Motor neuron (in vitro differentiated cells): ENCODE measurements around the gene ARHGAP4. TPM values are rescaled to one million over a fixed set of nuclear protein-coding genes. Genes with fewer than 3 reads are reported as not detected.

Experiments used
- ATAC-seq, 8 experiments: fragments of 200-7000 bp; cut with Tn5 transposase; replicated peaks in 6 of 8; 2 replicates each; pipeline ENCODE4 v1.8.0; 2021; ENCODE audit warnings: mild to moderate bottlenecking in 8 of 8, moderate library complexity in 8 of 8
- H3K27ac ChIP-seq, 2 donors: fragments of 250-450 bp; sonication (Bioruptor Pico); 2 replicates each; pipeline ENCODE4 v1.9.0; 2021; ENCODE audit warnings: antibody characterized with exemption in 2 of 2, mild to moderate bottlenecking in 2 of 2, moderate library complexity in 1 of 2
- H3K4me1 ChIP-seq, 2 donors: fragments of 250-450 bp; sonication (Bioruptor Pico); replicated peaks in 1 of 2; 2 replicates each; pipeline ENCODE4 v1.6.1; 2021; ENCODE audit warnings: antibody characterized with exemption in 2 of 2, mild to moderate bottlenecking in 2 of 2, moderate library complexity in 1 of 2
- H3K4me3 ChIP-seq, 5 donors: fragments of 250-450 bp; sonication (Bioruptor Pico); 2 replicates each; pipeline ENCODE4 v1.9.0; 2021; ENCODE audit warnings: antibody characterized with exemption in 5 of 5, mild to moderate bottlenecking in 5 of 5, moderate library complexity in 4 of 5
- whole genome bisulfite sequencing, 10 experiments: fragments of 450-650 bp; shearing (Covaris generic); methylation state at CpG; one replicate each; pipeline ENCODE4 v1.0.0; 2022; 5-methylcytosine and 5-hydroxymethylcytosine counted together
- in situ Hi-C, 9 experiments: fragments of 400-800 bp; cut with MboI; loops; one replicate each; pipeline ENCODE4 v1.15.0; 2021; ENCODE audit warnings: low sequenced_read_pairs in 9 of 9, low pct_unique_long_range_greater_than_20kb in 2 of 9; ENCODE audit not compliant: unreplicated experiment in 9 of 9
- total RNA-seq, 8 experiments: library from RNA; unstranded; fragments of 300-600 nt; gene quantifications; 2 replicates each; pipeline versions ENCODE4 v1.2.3 to v1.2.4, GENCODE V29; 2022

The ARHGAP4 gene
- total RNA-seq, 8 experiments from 2014 or later: 1.6 to 21.7 (median 2.9) TPM; not detected in 1

DNA sequence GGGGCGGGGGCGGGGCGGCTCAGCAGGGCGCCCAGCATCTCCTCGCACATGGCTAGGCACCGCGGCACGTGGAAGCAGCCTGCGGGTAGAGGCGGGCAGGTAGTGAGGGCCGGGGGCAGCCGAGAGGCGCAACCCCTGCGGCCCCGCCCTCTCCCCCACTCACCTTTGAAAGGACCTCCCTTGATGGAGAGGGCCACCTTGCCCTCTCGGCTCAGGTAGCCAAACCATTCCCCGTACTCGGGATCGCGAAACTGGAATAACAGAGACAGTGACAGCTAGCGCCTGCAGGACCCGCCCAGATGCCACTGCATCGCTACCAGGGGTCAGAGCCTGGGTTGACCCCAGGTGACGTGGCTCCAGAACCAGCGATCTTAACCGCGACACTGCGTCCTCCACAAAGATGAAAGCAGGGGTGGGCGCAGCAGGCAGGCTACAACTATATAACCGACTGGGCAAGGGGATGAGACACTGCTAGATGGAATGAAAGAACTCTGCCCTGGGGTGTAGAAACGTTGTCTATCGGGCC lies 9.3 kb upstream of the ARHGAP4 start:
- H3K27ac ChIP-seq: peak overlapping the region in 1 of 2 donors; percentile 53
- peak in 2 of 8 experiments; percentile 2 for ATAC-seq
- WGBS, 10 experiments: 38 to 74% methylated on average over 4 to 9 of the region's 32 CpGs; no CpG with 5 or more reads in 8 of the 10 experiments
- peaks cover 6 to 7% of the 10 kb centered on the region in 2 donors for H3K4me1 ChIP-seq
- peak overlapping the region; percentile 64 to 96 (median 88) for H3K4me3 ChIP-seq
- in situ Hi-C loops: no loop called here

DNA sequence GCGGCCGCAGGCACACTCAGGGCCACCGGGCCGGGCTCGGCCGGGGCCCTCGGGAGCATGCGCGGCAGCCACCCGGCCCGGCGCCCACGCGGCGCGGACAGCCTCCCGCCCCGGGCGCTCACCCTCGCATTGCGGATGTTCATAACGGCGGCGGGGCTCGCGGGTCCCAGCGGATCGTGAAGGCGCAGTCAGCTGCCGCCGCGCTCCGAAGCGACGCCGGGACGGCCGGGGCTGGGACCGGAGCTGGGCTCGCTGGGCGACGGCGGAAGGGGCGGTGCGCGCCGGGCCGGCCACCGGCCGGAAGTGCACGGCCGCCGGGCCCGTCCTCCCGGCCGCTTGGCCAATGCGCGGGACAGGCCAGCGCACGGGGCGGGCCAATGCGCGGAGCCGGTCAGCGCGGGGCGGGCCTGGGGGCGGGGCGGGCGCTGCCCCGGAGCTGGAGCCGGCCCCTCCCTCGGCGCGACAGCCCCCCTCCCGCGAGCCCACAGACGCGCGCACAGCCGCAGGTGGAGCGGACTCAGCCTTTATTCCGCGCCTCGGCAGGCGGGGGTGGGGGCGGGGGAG lies 8.8 kb upstream of the ARHGAP4 start, which contains the start of gene NAA10:
Gene NAA10, minus strand, starts transcription at position 276 of the 564 bp plus-strand sequence. Its CDS starts 133 bp downstream, at position 143.
- peak; percentile 89 to 98 (median 97) for ATAC-seq
- WGBS, 10 experiments: no CpG with 5 or more reads among the region's 87 CpGs
- in situ Hi-C loops: no loop called here
- Histone ChIP-seq H3K27ac (peak within 1 kb of the TSS; percentile 68 to 83), H3K4me1 (peaks cover 6 to 7% of the 10 kb centered on the region in 2 donors), H3K4me3 (peak within 1 kb of the TSS; percentile 64 to 96 (median 88))

GRCh38 chrX:153934148-153934761 lies 8.2 kb upstream of the ARHGAP4 start:
- peak overlapping the region; percentile 64 to 96 (median 88) for H3K4me3 ChIP-seq
- in situ Hi-C loops: no loop called here
- WGBS, 10 experiments: 0 to 40% methylated on average over 2 of the region's 33 CpGs; no CpG with 5 or more reads in 8 of the 10 experiments
- peak; percentile 7 to 34 (median 22) for ATAC-seq
- H3K4me1 ChIP-seq: peaks cover 6 to 7% of the 10 kb centered on the region in 2 donors
- peak overlapping the region; percentile 68 to 83 for H3K27ac ChIP-seq

DNA sequence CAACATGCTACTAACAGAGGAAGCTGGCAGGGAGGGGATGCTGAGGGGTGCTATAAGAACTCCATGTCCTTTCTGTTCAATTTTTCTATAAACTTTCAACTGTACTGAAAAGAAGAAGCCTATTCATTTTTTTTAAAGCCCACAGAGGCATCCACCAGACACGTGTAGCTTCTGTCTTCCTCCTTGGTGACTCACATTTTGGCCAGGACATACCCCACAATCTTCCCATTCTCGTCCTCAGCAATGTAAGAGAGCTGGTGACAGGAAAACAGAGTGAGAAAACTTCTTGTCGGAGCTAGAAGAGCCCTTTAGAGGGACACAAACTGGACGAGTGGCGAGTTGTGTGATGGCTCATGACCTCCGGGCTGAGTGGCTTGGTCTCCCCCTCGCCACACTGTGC lies 7.7 kb upstream of the ARHGAP4 start:
- peaks cover 10% of the 10 kb centered on the region in 2 donors for H3K4me1 ChIP-seq
- in situ Hi-C loops: no loop called here
- H3K4me3 ChIP-seq: peak overlapping the region; percentile 64 to 96 (median 88)
- H3K27ac ChIP-seq: no peak overlapping the region
- ATAC-seq: no peak
- 0 to 25% (median 0%) methylated on average over 1 to 4 of the region's 7 CpGs; no CpG with 5 or more reads in 7 of the 10 experiments for WGBS, 10 experiments

GRCh38 chrX:153932220-153932915 lies 6.3 kb upstream of the ARHGAP4 start:
- WGBS, 10 experiments: 50% methylated on average over 3 of the region's 13 CpGs; no CpG with 5 or more reads in 9 of the 10 experiments

DNA sequence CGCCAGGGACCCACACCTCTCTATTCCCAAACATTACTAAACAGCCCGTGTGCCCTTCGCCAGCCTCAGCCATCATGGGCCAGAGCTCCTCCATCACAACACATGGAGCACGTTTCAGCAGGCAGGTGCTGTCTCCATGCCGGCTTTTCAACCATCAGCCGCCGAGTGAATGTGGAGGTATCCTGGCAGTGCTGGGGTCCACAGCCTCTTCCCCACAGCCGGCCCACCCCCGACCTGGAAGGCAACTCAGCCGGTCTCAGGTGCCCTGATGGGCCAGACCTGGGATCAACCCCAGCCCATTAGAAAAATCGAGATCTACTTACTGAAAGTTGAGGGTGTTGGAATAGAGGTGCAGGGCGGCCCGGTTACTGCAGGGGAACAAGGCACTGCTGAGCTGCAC lies 5.7 kb upstream of the ARHGAP4 start:
- WGBS, 10 experiments: no CpG with 5 or more reads among the region's 13 CpGs
- Histone ChIP-seq H3K4me3 (no peak overlapping the region), H3K27ac (no peak overlapping the region), H3K4me1 (peaks cover 14 to 17% of the 10 kb centered on the region in 2 donors)
- in situ Hi-C loops: no loop called here
- ATAC-seq: no peak

More at GRCh38 chrX:153932220-153932915, 6.3 kb upstream of the ARHGAP4 start:
- H3K4me1 ChIP-seq: peaks cover 10 to 12% of the 10 kb centered on the region in 2 donors
- ATAC-seq: no peak
- in situ Hi-C loops: no loop called here
- no peak overlapping the region for H3K4me3 ChIP-seq
- no peak overlapping the region for H3K27ac ChIP-seq

DNA sequence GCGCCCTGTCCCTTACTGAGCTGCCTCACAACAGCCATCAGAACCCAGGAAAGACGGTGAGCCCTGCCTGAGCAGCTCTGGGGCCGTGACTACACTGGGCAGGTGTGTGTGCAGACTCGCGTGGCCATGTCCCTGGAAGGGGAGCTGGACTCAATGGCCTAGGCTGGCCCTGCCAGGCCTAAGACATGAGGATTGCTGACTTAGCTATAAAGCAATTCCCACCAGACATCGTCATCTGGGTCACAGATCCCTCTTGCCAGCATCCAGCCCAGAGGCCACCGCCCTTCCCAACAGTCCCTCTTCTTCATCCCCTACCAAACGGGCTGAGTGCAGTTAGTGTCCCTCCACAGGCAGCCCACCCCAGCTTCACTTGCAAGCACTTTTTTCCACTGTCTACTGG lies 5.1 kb upstream of the ARHGAP4 start:
- Histone ChIP-seq H3K4me3 (no peak overlapping the region), H3K4me1 (peaks cover 20 to 23% of the 10 kb centered on the region in 2 donors), H3K27ac (no peak overlapping the region)
- ATAC-seq: no peak
- WGBS, 10 experiments: 80% methylated on average over 2 of the region's 8 CpGs; no CpG with 5 or more reads in 9 of the 10 experiments
- in situ Hi-C loops: no loop called here

DNA sequence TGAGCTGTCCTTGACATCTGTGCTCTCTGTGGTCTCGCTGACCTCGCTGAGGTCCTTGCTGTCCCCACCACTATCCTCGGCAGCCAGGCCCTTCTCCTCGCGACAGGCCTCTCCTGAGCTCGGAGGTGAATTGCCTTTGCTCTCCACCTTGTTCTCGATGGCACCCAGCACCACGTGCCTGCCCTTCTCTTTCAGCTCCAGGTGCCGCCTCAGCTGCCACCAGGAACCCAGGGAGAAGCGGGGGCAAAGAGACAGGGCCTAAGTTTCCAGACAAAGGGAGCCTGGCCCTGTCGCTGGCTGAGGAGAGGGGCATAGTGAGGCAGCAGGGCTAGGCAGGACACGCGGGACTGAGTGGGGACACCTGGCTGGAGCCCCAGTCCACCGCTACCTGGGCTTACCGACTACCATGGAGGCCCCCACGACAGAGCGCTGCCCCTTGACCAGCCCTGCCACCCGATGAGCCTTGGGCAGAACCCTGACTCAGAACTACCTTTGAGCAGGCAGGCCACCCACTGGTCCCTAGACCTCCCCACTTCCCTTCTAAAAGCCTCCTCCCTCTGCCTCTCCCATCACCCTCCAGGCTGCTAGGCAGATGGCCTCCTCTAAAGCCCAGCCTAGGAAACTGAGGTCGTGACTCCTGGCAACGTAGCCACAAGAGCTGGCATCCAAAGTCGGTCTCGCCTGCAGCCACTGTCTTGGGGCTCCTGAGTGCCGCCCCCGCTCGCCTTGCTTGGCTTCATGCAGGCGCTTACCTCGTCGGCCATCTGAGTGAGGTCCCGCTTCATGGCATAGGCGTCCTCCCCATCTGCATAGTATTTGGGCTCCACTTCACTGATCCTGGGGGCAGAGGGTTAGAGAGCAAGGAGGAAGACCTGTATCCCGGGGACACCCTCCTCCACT lies 4.2 kb upstream of the ARHGAP4 start:
- in situ Hi-C loops: no loop called here
- H3K27ac ChIP-seq: no peak overlapping the region
- no peak overlapping the region for H3K4me3 ChIP-seq
- 79% methylated on average over 2 of the region's 31 CpGs; no CpG with 5 or more reads in 9 of the 10 experiments for WGBS, 10 experiments
- no peak for ATAC-seq
- H3K4me1 ChIP-seq: peaks cover 23 to 27% of the 10 kb centered on the region in 2 donors

DNA sequence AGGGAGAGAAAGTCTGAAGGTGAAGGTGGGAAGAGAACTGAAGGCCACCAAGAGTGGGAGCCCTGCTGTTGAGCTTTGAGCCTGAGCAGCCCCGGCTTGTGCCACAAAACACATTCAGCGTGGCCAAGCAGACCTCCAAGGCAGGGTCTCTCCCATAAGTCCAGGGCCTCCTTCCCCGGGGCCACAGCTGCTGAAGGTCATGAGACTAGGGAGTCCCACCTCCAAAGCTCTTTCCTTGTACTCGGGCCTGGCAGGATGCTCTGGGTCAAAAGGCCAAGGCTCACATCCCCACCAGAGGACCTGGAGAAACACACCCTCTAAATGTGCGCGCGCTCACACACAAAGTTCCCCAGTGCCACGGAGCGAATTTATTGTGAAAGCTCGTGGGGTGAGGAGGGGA lies 3.5 kb upstream of the ARHGAP4 start:
- Histone ChIP-seq H3K4me1 (peaks cover 25 to 27% of the 10 kb centered on the region in 2 donors), H3K27ac (no peak overlapping the region), H3K4me3 (no peak overlapping the region)
- in situ Hi-C loops: no loop called here
- ATAC-seq: no peak
- 60% methylated on average over 1 of the region's 10 CpGs; no CpG with 5 or more reads in 9 of the 10 experiments for WGBS, 10 experiments

- H3K4me1 ChIP-seq: peaks cover 25 to 26% of the 10 kb centered on the region in 2 donors
- peak in 3 of 8 experiments; percentile 5 to 9 (median 5) for ATAC-seq
- H3K27ac ChIP-seq: peak overlapping the region; percentile 27 to 58
- H3K4me3 ChIP-seq: peak overlapping the region; percentile 2 to 22 (median 21)
- in situ Hi-C loops: no loop called here
- WGBS, 10 experiments: 0 to 47% methylated on average over 2 to 8 of the region's 9 CpGs; no CpG with 5 or more reads in 8 of the 10 experiments
Observed at GRCh38 chrX:153928846-153929245, 2.8 kb upstream of the ARHGAP4 start.

GRCh38 chrX:153927922-153928760 lies 2.1 kb upstream of the ARHGAP4 start:
- ATAC-seq: peak; percentile 80 to 92 (median 88)
- in situ Hi-C loops: no loop called here
- Histone ChIP-seq H3K4me1 (peaks cover 20 to 23% of the 10 kb centered on the region in 2 donors), H3K27ac (peak overlapping the region; percentile 98 to 99), H3K4me3 (peak overlapping the region; percentile 48 to 88 (median 62))
- WGBS, 10 experiments: 0 to 47% methylated on average over 5 to 10 of the region's 76 CpGs; no CpG with 5 or more reads in 8 of the 10 experiments
